Neuronal stem cell (in vitro differentiated cells): ENCODE data around the gene CSNK2B.

Source experiments
- DNase-seq: peaks from one replicate; pipeline ENCODE4 v3.0.0-alpha.2; 2013; ENCODE audit warnings: low spot score
- H2AFZ ChIP-seq: one replicate; pipeline ENCODE4 v1.6.1; 2013; ENCODE audit warnings: mild to moderate bottlenecking, low read length, inconsistent platforms
- H2AK5ac ChIP-seq: 2 replicates; pipeline ENCODE4 v1.6.1; 2013; ENCODE audit warnings: low read depth, mild to moderate bottlenecking, inconsistent platforms, low read length, moderate library complexity, mixed read lengths
- H2BK120ac ChIP-seq: 2 replicates; pipeline ENCODE4 v1.6.1; 2013; ENCODE audit warnings: low read depth, mild to moderate bottlenecking, inconsistent platforms, low read length, moderate library complexity, mixed read lengths
- H2BK12ac ChIP-seq: one replicate; pipeline ENCODE4 v1.6.1; 2013; ENCODE audit warnings: low read length, inconsistent platforms
- H2BK15ac ChIP-seq: 2 replicates; pipeline ENCODE4 v1.6.1; 2013; ENCODE audit warnings: mild to moderate bottlenecking, low read length, inconsistent platforms, mixed read lengths
- H2BK5ac ChIP-seq: one replicate; pipeline ENCODE4 v1.6.1; 2013; ENCODE audit warnings: inconsistent platforms, mild to moderate bottlenecking, low read length, moderate library complexity
- H3K14ac ChIP-seq: one replicate; pipeline ENCODE4 v1.6.1; 2013; ENCODE audit warnings: low read length, inconsistent platforms
- H3K18ac ChIP-seq: 2 replicates; pipeline ENCODE4 v1.6.1; 2013; ENCODE audit warnings: low read length, inconsistent platforms
- H3K23ac ChIP-seq: 2 replicates; pipeline ENCODE4 v1.6.1; 2013; ENCODE audit warnings: low read depth, mild to moderate bottlenecking, mixed read lengths, low read length, inconsistent platforms; ENCODE audit not compliant: poor library complexity
- H3K27ac ChIP-seq: replicated peaks from 3 replicates; pipeline ENCODE4 v1.5.1; 2013; ENCODE audit warnings: low read length, inconsistent platforms
- H3K27me3 ChIP-seq, 3 experiments: 2 replicates each; pipeline ENCODE4 v1.6.1; 2013; ENCODE audit warnings: low read length in 3 of 3, mild to moderate bottlenecking in 2 of 3, inconsistent platforms in 1 of 3, low read depth in 1 of 3, mixed read lengths in 1 of 3, moderate library complexity in 1 of 3; ENCODE audit not compliant: control insufficient read depth in 3 of 3, insufficient read depth in 3 of 3
- H3K36me3 ChIP-seq, 2 donors: replicated peaks in 1 of 2; 2 replicates each; pipeline ENCODE4 v1.6.1; 2013; ENCODE audit warnings: low read length in 2 of 2; ENCODE audit not compliant: control insufficient read depth in 2 of 2, insufficient read depth in 2 of 2
- H3K4ac ChIP-seq: 2 replicates; pipeline ENCODE4 v1.6.1; 2013; ENCODE audit warnings: inconsistent platforms, mild to moderate bottlenecking, low read length, moderate library complexity
- H3K4me1 ChIP-seq, 2 donors: 1 replicate in 1 of 2; 2 replicates in 1 of 2; pipeline ENCODE4 v1.6.1; 2013; ENCODE audit warnings: low read length in 2 of 2, low read depth in 1 of 2; ENCODE audit not compliant: control insufficient read depth in 2 of 2, insufficient read depth in 1 of 2
- H3K4me2 ChIP-seq: one replicate; pipeline ENCODE4 v1.6.1; 2013; ENCODE audit warnings: mild to moderate bottlenecking, low read length, inconsistent platforms; ENCODE audit not compliant: insufficient read depth, poor library complexity, severe bottlenecking
- H3K4me3 ChIP-seq, 2 donors: 2 replicates each; pipeline ENCODE4 v1.5.1; 2013; ENCODE audit warnings: low read length in 2 of 2, mild to moderate bottlenecking in 2 of 2, inconsistent platforms in 1 of 2, moderate library complexity in 1 of 2
- H3K79me1 ChIP-seq: one replicate; pipeline ENCODE4 v1.6.1; 2013; ENCODE audit warnings: low read depth, mild to moderate bottlenecking, inconsistent platforms, low read length, moderate library complexity
- H3K9ac ChIP-seq: one replicate; pipeline ENCODE4 v1.6.1; 2013; ENCODE audit warnings: mild to moderate bottlenecking, low read depth, low read length, inconsistent platforms; ENCODE audit not compliant: poor library complexity
- H3K9me3 ChIP-seq, 2 donors: replicated peaks in 1 of 2; 2 replicates each; pipeline versions ENCODE3 to v1.6.1; 2013; ENCODE audit warnings: low read length in 2 of 2, mild to moderate bottlenecking in 2 of 2, inconsistent platforms in 1 of 2, low read depth in 1 of 2, mixed read lengths in 1 of 2, moderate library complexity in 1 of 2; ENCODE audit not compliant: control insufficient read depth in 2 of 2, insufficient read depth in 1 of 2
- H4K8ac ChIP-seq: one replicate; pipeline ENCODE4 v1.6.1; 2013; ENCODE audit warnings: low read depth, mild to moderate bottlenecking, inconsistent platforms, low read length, moderate library complexity
- H4K91ac ChIP-seq: one replicate; pipeline ENCODE4 v1.6.1; 2013; ENCODE audit warnings: low read length, low read depth, mild to moderate bottlenecking, inconsistent platforms; ENCODE audit not compliant: poor library complexity
- WGBS, 2 donors: extraction: QIAGEN DNeasy Blood & Tissue Kit; methylation state at CpG; one replicate each; pipeline ENCODE4 v1.1.7; 2013; ENCODE audit warnings: missing lambda C conversion rate in 2 of 2, mixed read lengths in 1 of 2; ENCODE audit not compliant: insufficient read length in 2 of 2, insufficient replicate concordance in 1 of 2; ENCODE audit errors: extremely low coverage in 2 of 2; 5-methylcytosine and 5-hydroxymethylcytosine counted together

CSNK2B gene

DNA sequence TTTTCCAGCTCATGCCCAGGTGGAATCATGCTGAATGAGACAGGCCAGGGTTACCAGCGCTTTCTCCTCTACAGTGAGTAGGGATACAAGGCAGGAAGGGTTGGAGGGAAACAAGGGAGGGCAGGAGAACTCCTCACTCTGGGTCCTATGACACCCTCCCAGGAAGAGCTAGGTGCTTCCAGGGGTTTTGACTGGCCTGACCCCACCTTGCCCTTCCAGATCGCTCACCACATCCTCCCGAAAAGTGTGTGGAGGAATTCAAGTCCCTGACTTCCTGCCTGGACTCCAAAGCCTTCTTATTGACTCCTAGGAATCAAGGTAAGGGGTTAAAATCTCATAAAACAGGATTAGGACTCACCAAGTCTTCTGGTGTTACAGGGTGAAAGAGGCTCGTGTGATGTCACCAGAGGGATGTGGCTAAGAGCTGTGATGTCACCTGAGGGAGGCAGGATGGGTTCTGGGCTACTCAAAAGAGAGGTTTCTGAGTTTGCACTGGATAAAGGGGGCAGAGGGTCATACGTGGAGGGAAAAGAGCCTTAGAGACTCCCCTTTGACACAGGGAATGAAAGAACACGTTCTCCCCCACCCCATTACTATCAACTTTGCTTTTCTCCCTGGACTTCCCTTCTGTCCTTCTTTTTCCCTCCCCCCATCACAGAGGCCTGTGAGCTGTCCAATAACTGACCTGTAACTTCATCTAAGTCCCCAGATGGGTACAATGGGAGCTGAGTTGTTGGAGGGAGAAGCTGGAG is 8.3 kb upstream of the CSNK2B start:
- no peak overlapping the region for H2BK120ac ChIP-seq
- H3K27me3 ChIP-seq = no peaks in the 10 kb centered on the region
- no peak overlapping the region for H2AK5ac ChIP-seq
- H4K91ac ChIP-seq = no peak overlapping the region
- WGBS, 2 donors = no CpG with 5 or more reads among the region's 6 CpGs
- no peak overlapping the region for H3K14ac ChIP-seq
- H3K9ac ChIP-seq = no peak overlapping the region
- no peak overlapping the region for H3K4ac ChIP-seq
- no peak overlapping the region for H3K4me3 ChIP-seq
- H2BK15ac ChIP-seq = no peak overlapping the region
- no peak overlapping the region for H2BK5ac ChIP-seq
- peak overlapping the region; percentile 61 for H3K23ac ChIP-seq
- H3K79me1 ChIP-seq = peaks cover 8% of the 10 kb centered on the region
- H3K4me1 ChIP-seq = peaks cover 14 to 15% of the 10 kb centered on the region in 2 donors
- peaks cover 11 to 49% of the 10 kb centered on the region in 2 donors for H3K36me3 ChIP-seq
- no peak for DNase-seq
- no peak overlapping the region for H2AFZ ChIP-seq
- no peak overlapping the region for H3K27ac ChIP-seq
- no peak overlapping the region for H3K4me2 ChIP-seq
- H3K9me3 ChIP-seq = no peaks in the 10 kb centered on the region
- no peak overlapping the region for H4K8ac ChIP-seq
- H2BK12ac ChIP-seq = no peak overlapping the region
- no peak overlapping the region for H3K18ac ChIP-seq

GRCh38 chr6:31658158-31658688 is 7.7 kb upstream of the CSNK2B start:
- Histone ChIP-seq H4K91ac (no peak overlapping the region), H2AFZ (no peak overlapping the region), H3K4me2 (no peak overlapping the region), H3K14ac (no peak overlapping the region), H2BK15ac (no peak overlapping the region), H3K27me3 (no peaks in the 10 kb centered on the region), H3K79me1 (peaks cover 8% of the 10 kb centered on the region), H3K9ac (peak overlapping the region; percentile 60), H3K4me1 (peaks cover 14 to 15% of the 10 kb centered on the region in 2 donors), H2BK5ac (no peak overlapping the region), H4K8ac (no peak overlapping the region), H3K36me3 (peaks cover 11 to 55% of the 10 kb centered on the region in 2 donors), H3K4ac (no peak overlapping the region), H2AK5ac (no peak overlapping the region), H3K4me3 (no peak overlapping the region), H3K23ac (no peak overlapping the region), H2BK12ac (no peak overlapping the region), H3K27ac (no peak overlapping the region), H3K18ac (no peak overlapping the region), H2BK120ac (no peak overlapping the region), H3K9me3 (no peaks in the 10 kb centered on the region)
- no CpG with 5 or more reads among the region's 4 CpGs for WGBS, 2 donors
- DNase-seq = no peak

DNA sequence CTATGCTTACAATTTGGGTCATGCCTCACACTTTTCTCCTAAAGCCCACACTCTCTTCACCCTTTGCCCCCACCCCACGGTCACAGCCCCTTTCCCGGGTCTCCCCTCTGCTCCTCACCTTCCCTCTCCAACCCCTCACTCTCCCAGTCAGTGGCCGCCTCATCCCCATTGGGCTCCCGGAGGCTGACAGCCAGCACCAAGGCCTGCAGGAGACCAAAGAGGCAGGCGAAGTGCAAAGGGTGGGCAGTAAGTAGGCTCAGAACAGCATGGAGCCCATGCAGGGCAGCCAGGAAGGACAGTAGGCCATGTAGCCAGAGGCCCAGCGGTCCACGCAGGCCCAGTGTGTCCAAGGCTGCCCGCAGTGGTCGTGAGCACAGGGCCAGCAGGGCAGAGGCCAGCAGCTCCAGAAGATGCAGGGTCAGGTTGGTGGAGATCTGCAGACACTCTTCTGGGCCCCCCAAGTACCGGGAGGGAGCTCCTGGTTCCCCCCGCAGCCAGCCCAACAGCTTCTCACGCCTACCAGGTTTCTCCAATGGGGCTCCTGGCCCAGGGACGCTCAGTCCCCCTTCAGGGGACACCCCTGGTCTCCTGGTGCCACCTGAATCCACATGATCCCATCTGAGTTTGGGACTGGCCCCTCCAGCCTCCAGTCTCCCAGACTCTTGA is 6.8 kb upstream of the CSNK2B start:
- H3K9ac ChIP-seq = peak overlapping the region; percentile 45
- peaks cover 15 to 64% of the 10 kb centered on the region in 2 donors for H3K36me3 ChIP-seq
- H3K79me1 ChIP-seq = peaks cover 11% of the 10 kb centered on the region
- H3K27ac ChIP-seq = no peak overlapping the region
- H2BK12ac ChIP-seq = no peak overlapping the region
- no peak overlapping the region for H3K14ac ChIP-seq
- no peaks in the 10 kb centered on the region for H3K27me3 ChIP-seq
- no peak overlapping the region for H3K4ac ChIP-seq
- no CpG with 5 or more reads among the region's 13 CpGs for WGBS, 2 donors
- H2AFZ ChIP-seq = no peak overlapping the region
- H3K23ac ChIP-seq = peak overlapping the region; percentile 37
- H3K4me3 ChIP-seq = peak overlapping the region in 1 of 2 donors; percentile 67
- peaks cover 19 to 23% of the 10 kb centered on the region in 2 donors for H3K4me1 ChIP-seq
- DNase-seq = no peak
- no peaks in the 10 kb centered on the region for H3K9me3 ChIP-seq
- H3K18ac ChIP-seq = no peak overlapping the region
- no peak overlapping the region for H4K91ac ChIP-seq
- no peak overlapping the region for H4K8ac ChIP-seq
- H2BK120ac ChIP-seq = no peak overlapping the region
- peak overlapping the region; percentile 15 for H2AK5ac ChIP-seq
- no peak overlapping the region for H2BK5ac ChIP-seq
- H3K4me2 ChIP-seq = peak overlapping the region; percentile 82
- H2BK15ac ChIP-seq = no peak overlapping the region
